T-helper 9 cell (primary cell): ENCODE data around the gene C19orf12.
A peak's percentile ranks its signal among the peaks of the same experiment; 100 is the strongest.

Source experiments
- DNase-seq: peaks from one replicate; pipeline ENCODE4 v3.0.0-alpha.2; 2020
- total RNA-seq, 2 donors: gene quantifications; one replicate each; lab custom pipeline; 2026; lab: John Stamatoyannopoulos, UW

The C19orf12 gene
- 17.4 to 46.4 reads per million in 2 donors for total RNA-seq

DNA sequence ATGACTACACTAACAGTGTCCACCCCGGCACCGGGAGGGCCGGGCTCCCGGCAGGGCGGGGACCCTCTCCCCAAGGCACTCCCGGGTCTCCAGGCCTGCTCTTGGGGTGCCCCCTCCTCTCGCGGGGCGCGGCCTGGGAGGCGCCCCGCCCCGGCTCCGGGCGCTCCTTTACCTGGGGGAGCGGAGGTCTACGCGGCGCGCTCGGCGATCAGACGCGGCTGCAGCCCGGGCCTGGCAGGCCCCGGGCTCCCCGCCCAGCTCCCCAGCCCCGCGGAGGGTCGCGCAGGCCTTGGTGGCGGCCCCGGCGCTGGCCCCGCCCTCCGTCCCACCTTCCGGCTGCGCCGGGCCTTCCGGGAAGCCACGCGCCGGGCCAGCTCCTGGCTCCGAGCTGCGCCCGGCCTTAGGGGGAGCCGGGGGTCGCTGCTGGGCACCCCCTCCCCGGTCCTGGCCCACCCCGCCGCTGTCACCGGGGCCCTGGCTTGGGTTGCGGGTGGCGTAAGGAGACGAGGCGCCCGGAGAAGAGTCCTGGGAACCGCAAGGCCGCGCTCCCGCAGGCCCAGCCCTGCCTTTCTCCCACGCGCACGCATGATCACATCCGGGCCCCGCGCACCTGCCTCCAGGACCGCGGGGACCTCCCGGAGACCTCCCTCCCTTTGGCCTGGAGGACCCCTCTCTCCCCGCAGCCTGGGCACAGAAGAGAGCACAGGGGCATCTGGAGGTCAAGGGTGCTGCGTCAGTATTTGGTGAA, at the start of gene C19orf12:
C19orf12 (minus strand) TSS at position 309 of the 748 bp plus-strand sequence. CDS start 6,848 bp downstream, outside the sequence.
- DNase-seq = peak; percentile 38

DNA sequence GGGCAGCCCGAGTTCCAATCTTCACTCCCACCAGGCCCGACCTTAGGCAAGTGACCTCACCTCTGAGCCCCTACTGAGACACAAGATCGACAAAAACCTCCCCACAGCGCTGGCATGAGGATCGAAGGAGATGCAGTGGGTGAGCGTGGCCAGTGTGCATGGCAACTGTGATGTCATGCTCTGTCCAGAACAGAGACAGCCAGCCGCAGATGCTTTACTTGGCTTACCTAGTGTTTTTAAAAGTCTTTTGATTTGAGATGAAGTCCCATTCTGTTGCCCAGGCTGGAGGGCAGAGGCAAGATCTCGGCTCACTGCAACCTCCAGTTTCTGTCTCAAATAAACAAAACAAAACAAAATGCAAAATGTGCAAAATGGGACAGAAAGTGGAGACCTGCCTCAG, 49.3 kb upstream of the C19orf12 start:
- no peak for DNase-seq

DNA sequence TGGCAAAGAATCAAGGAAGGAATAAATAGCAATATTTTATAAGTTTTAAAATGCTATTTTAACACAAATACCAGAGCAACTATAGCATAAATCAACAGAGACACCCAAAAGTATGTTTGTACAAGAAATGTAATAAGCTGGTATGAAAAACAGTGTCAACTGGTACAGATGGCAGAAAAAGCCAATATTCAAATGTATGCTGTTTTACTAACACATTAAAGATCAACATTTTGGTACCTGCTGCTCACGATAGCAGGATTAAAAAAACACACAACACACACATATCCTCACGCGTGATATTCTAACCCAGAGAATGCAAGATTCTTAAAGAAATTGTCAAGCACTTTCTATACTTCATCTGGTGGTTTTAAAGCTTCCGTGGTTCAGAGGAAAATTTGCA, 48.1 kb upstream of the C19orf12 start:
- DNase-seq = no peak

DNA sequence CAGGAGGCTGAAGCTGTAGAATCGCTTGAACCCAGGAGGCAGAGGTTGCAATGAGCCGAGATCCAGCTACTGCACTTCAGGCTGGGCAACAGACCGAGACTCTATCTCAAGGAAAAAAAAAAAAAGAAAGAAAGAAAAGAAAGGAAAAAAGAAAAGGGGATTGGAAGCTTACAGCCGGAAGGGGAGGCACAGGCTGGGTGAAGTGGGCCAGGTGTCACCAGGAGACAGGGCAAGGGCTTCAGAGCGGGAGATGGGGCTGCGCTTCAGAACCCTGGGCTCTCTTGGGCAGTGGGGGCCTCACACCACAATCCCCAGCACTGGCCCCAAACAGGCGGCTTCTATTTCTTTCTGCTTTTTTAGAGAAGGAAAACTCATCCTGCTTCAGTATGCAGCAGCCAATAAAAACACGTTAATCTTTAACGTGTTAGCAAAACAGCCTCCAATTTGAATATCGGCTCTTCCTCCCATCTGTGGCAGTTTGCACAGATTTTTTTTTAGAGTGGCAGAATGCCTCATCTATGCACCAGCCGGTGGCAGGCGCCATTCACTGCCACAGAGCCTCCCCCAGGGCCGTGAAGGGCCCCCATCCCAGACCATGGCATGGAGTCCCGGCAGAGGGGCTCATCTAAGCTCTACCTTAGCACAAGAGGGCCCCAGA, 46.6 kb upstream of the C19orf12 start:
- no peak for DNase-seq

DNA sequence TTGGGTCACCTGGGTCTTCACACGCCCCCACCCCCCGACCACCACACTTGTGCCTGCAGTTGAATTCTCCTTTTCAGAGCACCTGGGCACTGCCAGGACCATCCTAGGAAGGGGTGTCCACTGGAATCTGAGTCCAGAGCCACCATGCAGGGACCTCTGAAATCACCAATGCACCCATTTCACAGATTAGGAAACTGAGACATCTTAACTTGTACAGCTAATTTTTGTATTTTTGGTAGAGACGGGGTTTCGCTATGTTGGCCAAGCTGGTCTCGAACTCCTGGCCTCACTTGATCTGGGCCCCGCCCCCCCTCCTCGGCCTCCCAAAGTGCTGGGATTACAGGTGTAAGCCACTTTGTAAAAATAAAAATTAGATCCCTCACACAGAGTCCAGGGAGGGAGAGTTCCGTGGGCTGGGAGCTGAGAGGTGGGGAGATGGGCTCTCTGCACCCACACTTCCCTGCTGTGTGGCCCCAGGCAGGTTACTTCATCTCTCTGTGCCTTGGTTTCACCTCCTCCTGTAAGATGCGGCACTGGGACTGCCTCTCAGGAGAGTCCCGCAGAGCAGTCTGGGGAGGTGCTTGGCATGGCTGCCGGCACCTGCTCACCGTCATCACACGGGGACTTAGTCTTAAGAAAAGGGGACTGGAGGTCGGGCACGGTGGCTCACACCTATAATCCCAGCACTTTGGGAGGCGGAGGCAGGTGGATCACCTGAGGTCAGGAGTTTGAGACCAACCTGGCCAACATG, 45.9 kb upstream of the C19orf12 start:
- DNase-seq = no peak

DNA sequence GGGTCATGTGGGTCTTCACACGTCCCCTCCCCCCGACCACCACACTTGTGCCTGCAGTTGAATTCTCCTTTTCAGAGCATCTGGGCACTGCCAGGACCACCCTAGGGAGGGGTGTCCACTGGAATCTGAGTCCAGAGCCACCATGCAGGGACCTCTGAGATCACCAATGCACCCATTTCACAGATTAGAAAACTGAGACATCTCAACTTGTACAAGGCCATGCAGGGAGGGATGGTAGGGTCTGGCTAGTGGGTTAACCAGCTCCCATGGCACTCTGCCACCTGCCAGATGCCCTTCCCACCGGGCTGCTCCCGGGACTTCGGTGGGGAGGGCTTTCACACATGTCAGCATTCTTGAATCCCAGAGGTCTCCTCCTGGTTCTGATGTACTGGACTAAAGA, 44.3 kb upstream of the C19orf12 start:
- DNase-seq = no peak

DNA sequence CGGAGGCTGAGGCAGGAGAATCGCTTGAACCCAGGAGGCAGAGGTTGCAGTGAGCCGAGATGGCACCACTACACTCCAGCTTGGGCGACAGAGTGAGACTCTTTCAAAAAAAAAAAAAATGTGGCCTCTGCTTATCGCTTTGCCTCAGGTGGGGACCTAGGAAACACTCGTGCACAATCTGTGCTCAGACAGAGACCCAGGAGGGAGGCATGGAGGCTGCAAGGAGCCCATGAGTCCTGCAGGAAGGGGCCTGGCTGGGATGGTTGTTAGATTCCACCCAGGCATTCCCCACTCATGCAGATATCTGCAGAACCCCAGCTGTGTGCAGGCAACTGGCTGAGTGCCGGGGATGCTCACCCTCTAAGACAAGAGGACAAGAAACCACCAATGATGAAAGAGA, 43.8 kb upstream of the C19orf12 start:
- no peak for DNase-seq

DNA sequence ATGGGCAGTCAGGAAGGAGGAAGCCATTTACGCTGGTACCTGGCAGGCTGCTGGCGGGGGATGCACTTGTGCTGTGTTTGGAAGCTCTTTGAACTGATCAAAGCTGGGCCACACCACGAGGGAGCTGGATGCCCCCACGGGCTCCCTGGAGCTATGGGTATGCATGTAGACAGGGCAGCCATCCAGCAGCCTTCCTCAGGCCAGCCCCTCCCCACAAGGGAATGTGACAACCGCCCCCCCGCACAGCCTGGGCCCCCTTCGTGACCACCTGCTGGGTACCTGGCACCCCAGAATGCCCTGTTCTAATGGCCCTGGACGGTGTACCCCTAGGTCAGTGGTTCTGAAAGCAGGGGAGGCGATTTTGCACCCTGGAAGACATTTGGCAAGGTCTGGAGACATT, 42.5 kb upstream of the C19orf12 start:
- DNase-seq = no peak

DNA sequence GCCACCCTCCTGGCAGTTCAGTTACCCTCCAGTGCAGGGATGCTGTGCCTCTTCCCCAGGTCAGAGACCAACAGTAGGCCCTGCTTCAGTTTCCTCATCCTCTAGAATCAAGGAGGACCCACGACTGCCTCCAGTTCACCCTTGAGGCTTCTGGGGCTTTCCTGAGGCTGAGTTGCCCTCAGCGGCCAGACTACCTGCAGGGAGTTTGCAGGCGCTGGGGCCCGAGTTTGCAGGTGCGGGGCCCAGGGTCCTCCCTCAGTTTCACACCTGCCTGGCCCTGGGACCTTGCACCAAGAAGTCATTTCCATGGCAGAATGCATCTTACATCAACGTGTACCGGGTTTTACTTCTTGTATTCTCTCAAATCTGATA, 38.9 kb upstream of the C19orf12 start:
- DNase-seq = no peak

DNA sequence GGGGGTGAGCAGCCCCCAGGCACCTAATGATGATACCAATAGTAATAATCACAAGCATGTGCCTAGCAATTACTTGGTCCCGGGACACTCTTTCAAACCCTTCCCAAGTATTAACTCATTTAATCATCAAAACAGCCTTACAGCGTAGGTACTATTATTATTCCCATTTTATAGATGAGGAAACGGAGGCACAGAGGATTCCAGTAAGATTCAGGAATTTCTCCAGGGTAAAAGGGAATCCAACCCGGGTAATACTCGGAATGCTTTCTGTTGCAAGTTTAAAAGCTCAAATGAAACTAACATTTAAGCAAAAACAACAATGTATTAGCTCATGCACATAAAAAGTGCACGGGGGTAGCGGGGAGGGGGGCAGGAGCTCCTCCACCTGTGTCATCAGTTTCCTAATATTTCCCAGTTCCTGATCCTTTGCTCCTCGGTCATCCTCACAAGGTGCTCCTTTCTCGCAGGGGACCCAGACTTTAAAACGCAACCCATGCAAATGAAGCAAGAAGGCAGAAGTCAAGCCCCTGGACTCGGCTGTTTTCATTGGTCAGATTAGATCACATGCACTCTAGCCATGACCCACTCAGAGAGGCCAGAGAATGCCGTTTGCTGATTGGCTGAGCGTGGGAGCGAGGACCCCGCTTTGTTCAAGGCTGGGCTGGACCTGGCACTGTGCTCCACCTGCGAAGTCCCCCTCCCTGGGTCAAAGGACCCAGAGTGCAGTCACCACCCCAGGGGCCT, 38.3 kb upstream of the C19orf12 start:
- no peak for DNase-seq

DNA sequence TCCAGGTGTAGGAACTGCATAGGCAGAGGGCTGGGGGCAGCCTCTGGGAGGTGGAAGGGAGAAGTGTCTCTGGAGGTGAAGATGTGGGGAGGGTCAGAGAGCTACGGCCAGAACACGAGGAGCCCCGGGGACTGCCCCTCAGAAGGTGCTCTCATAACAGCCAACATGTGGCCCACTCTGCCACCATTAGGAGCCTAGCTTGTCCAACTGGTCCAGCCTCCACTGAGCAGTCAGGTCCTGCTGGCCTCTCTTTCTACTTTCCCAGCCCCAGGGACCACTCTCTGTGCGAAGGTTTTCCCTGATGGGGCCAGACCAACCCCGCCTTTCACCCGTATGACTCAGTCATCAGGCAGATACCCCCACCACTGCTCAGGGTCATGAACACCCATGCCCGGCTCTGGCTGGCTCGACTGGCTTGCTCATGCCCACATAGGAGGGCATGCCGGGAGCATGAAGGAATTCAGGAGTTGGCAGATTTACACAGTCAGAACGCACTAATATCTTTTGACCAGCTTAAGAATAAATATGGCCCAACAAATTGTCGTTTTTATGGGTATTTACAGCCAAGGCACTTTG, 37.5 kb upstream of the C19orf12 start:
- no peak for DNase-seq

DNA sequence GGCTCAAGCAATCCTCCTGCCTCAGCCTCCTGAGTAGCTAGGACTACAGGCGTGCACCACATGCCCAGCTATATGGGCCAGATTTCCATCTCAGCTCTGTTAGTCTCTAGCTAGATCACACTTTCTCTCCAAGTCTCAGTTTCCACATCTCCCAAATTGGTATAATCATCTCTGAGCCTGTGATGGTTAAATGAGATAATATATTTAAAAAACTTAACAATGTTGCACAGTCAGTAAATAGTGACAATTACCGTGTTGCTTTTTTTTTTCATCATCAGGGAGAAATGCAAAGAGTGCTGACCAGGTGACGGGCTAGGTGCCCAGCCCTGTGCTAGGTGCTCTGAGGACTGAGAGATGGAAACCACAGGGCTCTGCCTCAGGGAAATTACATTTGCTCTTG, 36.9 kb upstream of the C19orf12 start:
- no peak for DNase-seq

DNA sequence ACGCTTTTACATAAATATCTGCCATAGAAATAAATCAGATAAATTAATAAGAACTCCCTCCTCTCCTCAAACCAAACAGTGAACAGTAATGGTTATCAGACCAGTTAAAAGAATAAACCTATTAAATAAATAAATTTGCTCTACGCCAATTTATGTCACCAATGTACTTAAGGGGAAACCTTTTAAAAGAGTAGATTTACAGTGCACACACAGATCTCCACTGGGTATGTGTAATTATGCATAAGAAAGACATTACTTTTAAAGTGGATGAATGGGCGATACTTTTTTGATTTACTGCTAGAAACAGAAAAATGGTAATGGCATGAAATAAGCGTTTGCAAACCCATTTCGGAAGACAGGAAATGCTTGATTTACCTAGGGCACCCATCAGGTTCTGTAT, 34.9 kb upstream of the C19orf12 start:
- no peak for DNase-seq

DNA sequence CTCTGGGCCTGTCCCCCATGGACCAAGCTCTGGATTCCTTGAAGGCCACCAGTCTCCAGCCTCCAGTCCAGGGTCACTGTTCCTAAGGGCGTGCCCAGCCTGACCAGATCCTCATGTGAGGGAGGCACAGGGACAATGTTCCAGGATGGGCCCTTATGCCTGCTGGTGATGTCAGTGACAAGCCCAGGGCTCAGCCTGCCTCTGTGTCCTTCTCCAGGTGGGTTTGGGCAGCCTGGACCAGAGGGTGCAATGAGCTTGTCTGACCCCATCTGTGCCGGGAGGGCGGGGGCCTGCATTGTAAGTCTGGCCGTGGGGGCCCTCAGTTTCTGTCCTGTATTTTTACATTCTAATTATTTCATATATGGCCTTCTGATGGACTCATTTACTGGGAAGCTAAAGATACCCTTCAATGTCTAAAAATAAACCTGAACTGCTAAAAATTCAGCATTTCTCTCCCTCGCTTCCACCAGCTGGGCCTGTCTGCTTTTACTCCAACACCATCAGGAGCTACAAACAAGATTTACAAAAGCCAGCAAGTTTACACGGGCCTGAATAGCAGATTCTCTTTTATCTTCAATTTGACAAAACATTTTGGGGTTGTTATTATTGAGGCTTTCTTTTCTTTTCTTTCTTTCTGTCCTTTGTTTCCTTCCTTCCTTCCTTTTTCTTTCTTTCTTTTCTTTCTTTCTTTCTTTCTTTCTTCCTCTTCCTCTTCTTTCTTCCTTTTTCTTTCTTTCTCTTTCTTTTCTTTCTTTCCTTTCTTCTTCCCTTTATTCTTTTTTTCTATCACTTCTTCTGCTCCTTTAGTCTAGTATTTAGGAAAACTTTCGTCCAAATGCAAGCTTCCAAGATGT, 34.2 kb upstream of the C19orf12 start:
- DNase-seq = no peak

DNA sequence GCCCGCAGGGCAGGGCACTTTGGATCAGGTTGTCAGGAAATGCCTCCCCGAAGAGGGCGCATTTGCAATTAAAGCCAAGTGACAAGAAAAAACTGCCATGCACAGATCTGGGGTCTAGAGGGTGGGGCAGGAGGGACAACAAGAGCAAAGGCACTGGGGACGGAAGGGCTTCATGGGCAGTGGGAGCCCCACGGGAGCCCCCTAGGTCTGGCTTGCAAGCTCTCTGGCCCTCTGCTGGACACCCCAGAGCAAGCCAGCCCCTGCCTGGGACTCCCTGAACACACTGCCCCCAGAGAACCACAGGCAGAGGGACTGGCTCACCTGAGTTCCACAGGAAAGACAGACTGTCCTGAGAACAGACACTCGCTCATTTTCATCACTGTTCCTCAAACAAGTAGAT, 30.2 kb upstream of the C19orf12 start:
- no peak for DNase-seq

DNA sequence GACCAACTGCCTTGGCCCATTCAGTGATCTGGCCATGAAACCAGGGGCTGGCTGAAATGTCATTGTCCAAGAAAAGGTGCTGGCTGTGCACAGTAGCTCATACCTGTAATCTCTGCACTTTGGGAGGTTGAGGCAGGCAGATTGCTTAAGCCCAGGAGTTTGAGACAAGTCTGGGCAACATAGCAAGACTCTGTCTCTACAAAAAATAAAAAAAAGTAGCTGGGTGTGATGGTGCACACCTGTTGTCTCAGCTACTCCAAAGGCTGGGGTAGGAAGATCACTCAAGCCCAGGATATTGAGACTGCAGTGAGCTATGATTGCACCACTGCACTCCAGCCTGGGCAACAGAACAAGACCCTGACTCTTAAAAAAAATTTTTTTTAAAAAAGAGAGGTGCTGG, 28.6 kb upstream of the C19orf12 start:
- no peak for DNase-seq

DNA sequence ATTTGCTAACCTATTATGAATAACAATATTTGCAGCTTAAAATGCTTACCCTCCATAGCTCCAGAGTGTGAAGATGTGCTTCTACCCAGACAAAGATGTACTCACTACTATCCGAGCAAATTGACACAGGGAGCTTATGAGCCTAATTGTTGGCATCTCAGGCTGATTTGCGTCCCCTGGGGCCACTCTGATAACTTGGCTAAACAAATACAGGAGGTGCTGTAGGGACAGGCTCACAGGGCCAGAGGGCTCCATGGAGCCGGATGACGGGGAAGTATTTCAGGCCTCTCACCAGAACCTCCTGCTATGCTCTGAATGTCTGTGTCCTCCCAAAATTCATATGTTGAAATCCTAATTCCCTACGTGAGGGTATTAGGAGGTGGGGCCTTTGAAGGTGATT, 26.7 kb upstream of the C19orf12 start:
- no peak for DNase-seq

DNA sequence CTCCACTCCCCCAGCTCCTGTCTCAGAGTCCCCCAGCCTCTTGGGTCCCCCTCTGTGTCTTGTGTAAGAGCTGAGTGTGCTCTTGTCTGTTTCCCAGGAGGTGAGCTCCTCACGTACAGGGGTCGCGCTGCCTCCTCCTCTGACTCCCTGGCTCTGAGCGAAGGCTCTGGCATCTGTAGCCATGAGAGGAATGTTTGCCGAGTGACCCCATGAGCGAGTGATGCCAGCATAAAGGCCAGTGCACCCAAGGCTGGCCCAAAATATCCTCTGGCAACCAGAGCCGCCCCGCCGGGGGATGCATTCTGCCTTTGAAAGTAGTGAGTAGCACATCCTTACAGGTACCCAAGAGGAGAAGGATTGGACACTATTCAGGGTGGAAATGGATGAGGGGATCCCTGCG, 26.2 kb upstream of the C19orf12 start:
- no peak for DNase-seq

DNA sequence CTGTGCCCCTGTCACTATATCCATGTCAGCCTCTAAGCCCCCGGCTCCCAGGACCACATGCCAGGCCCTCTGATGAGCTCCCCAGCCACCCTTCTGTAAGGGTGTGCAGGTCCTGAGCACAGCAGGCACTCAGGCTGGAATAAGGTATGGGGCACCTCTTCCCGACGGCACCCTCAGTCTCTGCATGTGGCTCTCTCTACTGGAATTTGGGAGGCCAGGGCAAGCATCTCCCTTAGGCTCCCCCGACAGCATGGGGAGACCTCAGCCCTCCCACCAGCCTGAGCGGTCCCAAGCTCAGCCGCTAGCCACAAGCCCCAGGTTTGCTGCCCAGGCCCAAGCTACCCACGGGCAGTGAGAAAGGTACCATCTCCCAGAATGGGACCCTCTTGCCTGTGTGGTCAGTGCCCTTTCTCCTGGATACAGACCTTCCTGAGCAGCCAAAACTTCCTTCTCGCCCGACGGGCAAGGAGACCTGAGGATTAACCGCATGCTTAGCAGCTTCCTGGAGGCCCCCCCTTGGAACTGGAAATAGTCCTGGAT, 22.5 kb upstream of the C19orf12 start:
- no peak for DNase-seq

DNA sequence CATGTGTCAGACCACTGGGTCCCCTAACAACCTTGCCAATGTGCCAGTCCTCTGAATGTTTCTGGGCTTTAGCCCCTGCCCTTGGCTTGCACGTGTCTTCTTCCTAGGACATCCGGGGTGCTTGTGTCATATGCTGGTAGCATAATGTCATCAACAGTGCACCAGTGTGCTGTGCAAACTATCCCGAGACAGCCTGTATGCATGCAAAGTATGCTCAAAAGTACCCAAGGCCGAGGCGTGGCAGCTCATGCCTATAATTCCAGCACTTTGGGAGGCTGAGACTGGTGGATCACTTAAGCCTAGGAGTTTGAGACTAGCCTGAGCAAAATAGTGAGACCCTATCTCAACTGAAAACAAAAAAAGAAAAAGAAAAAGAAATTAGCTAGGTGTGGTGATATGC, 20.8 kb upstream of the C19orf12 start:
- DNase-seq = no peak

DNA sequence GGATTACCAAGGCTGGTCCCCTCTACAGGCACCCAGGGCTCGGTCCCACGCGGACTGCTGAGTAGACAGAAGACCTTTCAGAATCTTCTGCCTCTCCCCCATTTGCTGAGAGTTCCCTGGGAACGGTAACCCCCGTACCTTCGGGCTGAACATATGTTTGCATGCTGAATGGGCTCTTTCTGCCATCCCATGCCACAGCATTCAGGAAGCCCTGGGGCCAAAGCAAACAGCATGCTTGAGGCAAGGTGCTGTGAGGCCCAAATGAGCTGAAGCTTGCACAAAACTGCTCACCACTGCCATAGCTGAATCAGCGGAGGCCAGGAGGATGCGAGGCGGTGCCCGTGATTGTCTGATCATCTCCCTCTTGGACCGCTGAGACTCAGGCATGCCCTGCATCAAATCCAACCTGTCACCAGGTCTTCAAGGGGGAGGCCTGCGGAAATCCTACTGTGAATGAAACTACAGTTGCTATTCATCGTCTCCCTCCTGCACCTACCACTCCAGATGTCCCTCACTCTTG, 16.3 kb upstream of the C19orf12 start:
- DNase-seq = no peak
